Lower lobe of right lung (tissue), 2 donors: ENCODE measurements around the gene ATP4A. TPM values are rescaled to one million over a fixed set of nuclear protein-coding genes. Genes with fewer than 3 reads are reported as not detected.

Experiments
- ATAC-seq, 2 donors: fragments of 200-7000 bp; cut with Tn5 transposase; one replicate each; pipeline ENCODE4 v1.9.1; 2020 to 2022; ENCODE audit warnings: mild to moderate bottlenecking in 2 of 2, moderate library complexity in 2 of 2
- DNase-seq: peaks from one replicate; pipeline ENCODE4 v3.0.0-alpha.2; 2020
- H3K27ac ChIP-seq: fragments of 200-600 bp; one replicate; pipeline ENCODE4 v1.8.0; 2022
- H3K27me3 ChIP-seq: fragments of 200-600 bp; one replicate; pipeline ENCODE4 v1.8.0; 2022; ENCODE audit warnings: low read depth
- H3K36me3 ChIP-seq: fragments of 200-600 bp; one replicate; pipeline ENCODE4 v1.8.0; 2022; ENCODE audit warnings: mild to moderate bottlenecking
- H3K4me1 ChIP-seq: fragments of 200-600 bp; one replicate; pipeline ENCODE4 v1.8.0; 2022
- H3K4me3 ChIP-seq: fragments of 200-600 bp; one replicate; pipeline ENCODE4 v1.8.0; 2022; ENCODE audit warnings: mild to moderate bottlenecking
- H3K9me3 ChIP-seq: fragments of 200-600 bp; one replicate; pipeline ENCODE4 v1.8.0; 2022
- CTCF ChIP-seq: fragments of 200-600 bp; IDR thresholded peaks from one replicate; pipeline ENCODE4 v1.8.0; 2022; ENCODE audit warnings: antibody characterized with exemption, mild to moderate bottlenecking
- intact Hi-C: fragments of 100-400 bp; cut with DNase I; formaldehyde crosslinking; loops from one replicate; pipeline ENCODE4 v1.11.0; 2022
- total RNA-seq: library from RNA; stranded (reverse); fragmentation: NEBNext Ultra II Directional; extraction: Animal tissue kit (Norgen Biotek cat#: 25700); gene quantifications from one replicate; pipeline ENCODE4 v1.2.1, GENCODE V29; 2021
- donor health status: DM: no; HTN: yes; CAD: no; lungs with severe emphysema.

ATP4A gene
- total RNA-seq, 1 donor from 2014 or later, result not detected

- ATAC-seq, result no peak
- DNase-seq, result no peak
- intact Hi-C loops, result no loop called here
- TF ChIP-seq CTCF, result no peak
- no peaks in the 10 kb centered on the region for H3K27me3 ChIP-seq
- no peaks in the 10 kb centered on the region for H3K9me3 ChIP-seq
- peaks cover 6% of the 10 kb centered on the region for H3K36me3 ChIP-seq
- H3K27ac ChIP-seq, result no peak overlapping the region
- peaks cover 17% of the 10 kb centered on the region for H3K4me1 ChIP-seq
- no peak overlapping the region for H3K4me3 ChIP-seq
Observed at GRCh38 chr19:35549879-35550523, 13.5 kb downstream of the ATP4A start.

- ATAC-seq, result no peak
- DNase-seq, result no peak
- H3K4me3 ChIP-seq, result no peak overlapping the region
- intact Hi-C loops, result no loop called here
- no peak overlapping the region for H3K27ac ChIP-seq
- H3K4me1 ChIP-seq, result peaks cover 24% of the 10 kb centered on the region
- H3K9me3 ChIP-seq, result no peaks in the 10 kb centered on the region
- H3K27me3 ChIP-seq, result no peaks in the 10 kb centered on the region
- H3K36me3 ChIP-seq, result peaks cover 6% of the 10 kb centered on the region
- peak; percentile 75 for TF ChIP-seq CTCF
Observed at GRCh38 chr19:35549174-35549788, 14.2 kb downstream of the ATP4A start.

GRCh38 chr19:35546532-35546931 is 16.9 kb downstream of the ATP4A start:
- ATAC-seq (no peak), DNase-seq (no peak)
- H3K27me3 ChIP-seq, result no peaks in the 10 kb centered on the region
- intact Hi-C loops, result no loop called here
- H3K27ac ChIP-seq, result peak overlapping the region; percentile 92
- H3K4me3 ChIP-seq, result peak overlapping the region; percentile 99
- no peaks in the 10 kb centered on the region for H3K9me3 ChIP-seq
- H3K36me3 ChIP-seq, result peaks cover 6% of the 10 kb centered on the region
- peaks cover 24% of the 10 kb centered on the region for H3K4me1 ChIP-seq
- TF ChIP-seq CTCF, result no peak

GRCh38 chr19:35545855-35546381 is 17.5 kb downstream of the ATP4A start:
- intact Hi-C loops, result no loop called here
- peaks cover 6% of the 10 kb centered on the region for H3K36me3 ChIP-seq
- TF ChIP-seq CTCF, result no peak
- H3K27ac ChIP-seq, result peak overlapping the region; percentile 92
- peaks cover 24% of the 10 kb centered on the region for H3K4me1 ChIP-seq
- no peaks in the 10 kb centered on the region for H3K27me3 ChIP-seq
- no peaks in the 10 kb centered on the region for H3K9me3 ChIP-seq
- H3K4me3 ChIP-seq, result peak overlapping the region; percentile 99
- DNase-seq, result peak; percentile 57
- ATAC-seq, result peak; percentile 54 to 73

GRCh38 chr19:35545001-35545854 is 18.2 kb downstream of the ATP4A start, which contains the start of gene TMEM147:
TSS of gene TMEM147 (plus strand) at chr19:35545626. CDS start at chr19:35545740, 114 bp downstream.
- DNase-seq, result peak; percentile 97
- no peaks in the 10 kb centered on the region for H3K27me3 ChIP-seq
- no peak for TF ChIP-seq CTCF
- intact Hi-C loops, result no loop called here
- H3K27ac ChIP-seq, result peak within 1 kb of the TSS; percentile 92
- ATAC-seq, result peak; percentile 97 to 99
- peaks cover 24% of the 10 kb centered on the region for H3K4me1 ChIP-seq
- peaks cover 6% of the 10 kb centered on the region for H3K36me3 ChIP-seq
- peak within 1 kb of the TSS; percentile 99 for H3K4me3 ChIP-seq
- H3K9me3 ChIP-seq, result no peaks in the 10 kb centered on the region
